HG03354 (cell line): Measurements from ENCODE around the gene POLR1G.
"Not testable (repeated sequence)": the region's sequence is repeated elsewhere in the genome, so short reads cannot be mapped to it uniquely, and the experiment has no call there.

Experiments used
- ATAC-seq: cut with Tn5 transposase; IDR thresholded peaks from one replicate; pipeline ENCODE4 v1.9.1; 2021; ENCODE audit warnings: mild to moderate bottlenecking; ENCODE audit not compliant: unreplicated experiment, poor library complexity, severe bottlenecking

Gene POLR1G

GRCh38 chr19:45391871-45392665 lies 14.4 kb upstream of the POLR1G start:
- ATAC-seq: no peak

- no peak for ATAC-seq
Measured at GRCh38 chr19:45395821-45396617, 10.4 kb upstream of the POLR1G start.

- no peak for ATAC-seq
Measured at GRCh38 chr19:45400192-45400591, 6.3 kb upstream of the POLR1G start.

GRCh38 chr19:45401815-45402214 lies 4.6 kb upstream of the POLR1G start:
- no peak for ATAC-seq

GRCh38 chr19:45402298-45403061 lies 4.0 kb upstream of the POLR1G start:
- ATAC-seq: no peak

- ATAC-seq: no peak
Measured at GRCh38 chr19:45403272-45403671, 3.2 kb upstream of the POLR1G start.

GRCh38 chr19:45403781-45404556 lies 2.5 kb upstream of the POLR1G start:
- no peak for ATAC-seq

- ATAC-seq: peak; percentile 40
Measured at GRCh38 chr19:45404557-45405434, 1.6 kb upstream of the POLR1G start, which contains the start of gene PPP1R13L. Gene PPP1R13L (minus strand): TSS chr19:45405069. CDS start chr19:45398318, 6,751 bp downstream.

GRCh38 chr19:45405435-45406225 lies 814 bp upstream of the POLR1G start:
- peak; percentile 47 for ATAC-seq

GRCh38 chr19:45407091-45407375 lies 589 bp downstream of the POLR1G start:
- ATAC-seq: no peak

GRCh38 chr19:45407585-45407984 lies 1.1 kb downstream of the POLR1G start:
- not testable (repeated sequence) for ATAC-seq

- no peak for ATAC-seq
Measured at GRCh38 chr19:45408121-45408520, 1.7 kb downstream of the POLR1G start.

GRCh38 chr19:45408830-45409556 lies 2.5 kb downstream of the POLR1G start:
- no peak for ATAC-seq

GRCh38 chr19:45409557-45409920 lies 3.1 kb downstream of the POLR1G start:
- no peak for ATAC-seq

- not testable (repeated sequence) for ATAC-seq
Measured at GRCh38 chr19:45410330-45410729, 3.9 kb downstream of the POLR1G start.

GRCh38 chr19:45413497-45413896 lies 7.1 kb downstream of the POLR1G start:
- ATAC-seq: no peak

GRCh38 chr19:45414468-45414867 lies 8.0 kb downstream of the POLR1G start:
- ATAC-seq: no peak
